HG03521 (cell line): ENCODE data around the gene IFIT2.
A peak's percentile ranks its signal among the peaks of the same experiment; 100 is the strongest.

ENCODE experiments used
- ATAC-seq: cut with Tn5 transposase; IDR thresholded peaks from one replicate; pipeline ENCODE4 v1.9.1; 2021; ENCODE audit warnings: mild to moderate bottlenecking, moderate library complexity; ENCODE audit not compliant: unreplicated experiment

The IFIT2 gene

DNA sequence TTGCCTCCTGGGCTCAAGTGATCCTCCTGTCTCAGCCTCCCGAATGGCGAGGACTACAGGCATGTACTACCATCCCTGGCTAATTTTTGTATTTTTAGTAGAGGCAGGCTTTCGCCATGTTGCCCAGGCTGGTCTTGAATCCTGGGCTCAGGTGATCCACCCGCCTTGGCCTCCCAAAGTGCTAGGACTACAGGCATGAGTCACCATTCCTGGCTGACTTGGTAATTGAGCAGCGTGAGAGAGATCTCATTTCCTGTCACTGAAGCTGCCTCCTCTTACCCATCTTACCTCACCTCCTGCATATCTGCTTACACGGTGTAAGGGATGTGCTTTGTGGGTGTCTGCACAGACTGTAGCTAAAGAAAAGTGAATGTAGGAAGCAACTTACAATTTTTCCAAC lies 35.6 kb downstream of the IFIT2 start:
- ATAC-seq: no peak

DNA sequence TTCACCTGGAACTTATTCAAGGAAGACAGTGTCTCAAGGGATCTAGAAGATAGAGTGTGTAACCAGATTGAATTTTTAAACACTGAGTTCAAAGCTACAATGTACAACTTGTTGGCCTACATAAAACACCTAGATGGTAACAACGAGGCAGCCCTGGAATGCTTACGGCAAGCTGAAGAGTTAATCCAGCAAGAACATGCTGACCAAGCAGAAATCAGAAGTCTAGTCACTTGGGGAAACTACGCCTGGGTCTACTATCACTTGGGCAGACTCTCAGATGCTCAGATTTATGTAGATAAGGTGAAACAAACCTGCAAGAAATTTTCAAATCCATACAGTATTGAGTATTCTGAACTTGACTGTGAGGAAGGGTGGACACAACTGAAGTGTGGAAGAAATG lies 36.9 kb downstream of the IFIT2 start:
- no peak for ATAC-seq

DNA sequence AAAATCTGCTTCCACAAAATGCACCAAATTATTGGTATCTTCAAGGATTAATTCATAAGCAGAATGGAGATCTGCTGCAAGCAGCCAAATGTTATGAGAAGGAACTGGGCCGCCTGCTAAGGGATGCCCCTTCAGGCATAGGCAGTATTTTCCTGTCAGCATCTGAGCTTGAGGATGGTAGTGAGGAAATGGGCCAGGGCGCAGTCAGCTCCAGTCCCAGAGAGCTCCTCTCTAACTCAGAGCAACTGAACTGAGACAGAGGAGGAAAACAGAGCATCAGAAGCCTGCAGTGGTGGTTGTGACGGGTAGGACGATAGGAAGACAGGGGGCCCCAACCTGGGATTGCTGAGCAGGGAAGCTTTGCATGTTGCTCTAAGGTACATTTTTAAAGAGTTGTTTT lies 38.0 kb downstream of the IFIT2 start:
- no peak for ATAC-seq

DNA sequence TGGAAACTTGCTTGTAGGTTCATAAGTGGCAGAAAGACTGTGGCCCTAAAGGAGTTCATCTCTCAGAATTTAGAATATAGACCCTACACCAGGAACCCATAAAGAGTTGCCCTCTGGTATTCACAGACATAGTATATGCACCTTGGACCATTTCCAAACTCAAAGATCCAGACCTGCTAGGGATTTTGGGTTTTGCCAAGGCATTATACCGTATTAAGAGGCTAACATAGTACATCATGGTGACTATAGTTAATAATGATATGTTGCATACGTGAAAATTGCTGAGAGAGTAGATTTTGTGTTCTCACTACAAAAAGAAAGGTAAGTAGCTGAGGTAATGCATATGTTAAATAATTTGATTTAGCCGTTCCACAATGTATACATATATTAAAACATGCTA lies 39.8 kb downstream of the IFIT2 start:
- no peak for ATAC-seq

DNA sequence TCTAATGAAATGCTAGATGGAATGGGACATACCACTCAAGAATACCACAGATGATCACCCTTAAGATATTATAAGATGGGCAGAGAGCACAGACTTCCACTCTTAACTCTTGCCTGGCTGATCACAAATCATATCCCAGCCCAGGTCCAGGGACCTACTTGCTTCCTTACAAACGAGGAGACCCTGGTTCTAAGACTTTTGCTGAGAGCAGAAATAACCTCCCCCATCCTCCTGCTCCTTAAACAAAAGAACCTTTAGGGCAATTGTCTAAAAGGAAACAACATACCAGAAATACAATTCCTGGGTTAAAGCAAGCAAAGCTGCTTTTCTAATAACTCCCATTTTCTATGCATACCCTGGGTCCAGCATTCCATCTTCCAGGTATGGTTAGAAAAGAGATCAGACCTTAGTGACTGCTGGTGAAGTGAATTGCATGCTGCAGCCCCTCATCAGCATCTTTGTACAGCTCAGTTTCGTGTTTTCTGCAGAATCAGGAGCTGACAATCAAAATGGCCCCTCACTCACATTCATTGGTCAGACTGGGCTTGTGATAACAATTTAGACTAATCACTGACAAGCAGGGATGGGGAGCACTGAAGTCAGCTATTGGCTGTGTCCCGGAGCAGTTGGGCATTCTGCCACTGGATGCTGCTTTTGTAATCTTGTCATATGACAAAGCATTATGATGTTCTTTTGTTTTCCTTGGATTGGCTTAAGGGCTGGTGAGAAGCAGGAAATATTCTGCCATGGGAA lies 40.5 kb downstream of the IFIT2 start:
- no peak for ATAC-seq

DNA sequence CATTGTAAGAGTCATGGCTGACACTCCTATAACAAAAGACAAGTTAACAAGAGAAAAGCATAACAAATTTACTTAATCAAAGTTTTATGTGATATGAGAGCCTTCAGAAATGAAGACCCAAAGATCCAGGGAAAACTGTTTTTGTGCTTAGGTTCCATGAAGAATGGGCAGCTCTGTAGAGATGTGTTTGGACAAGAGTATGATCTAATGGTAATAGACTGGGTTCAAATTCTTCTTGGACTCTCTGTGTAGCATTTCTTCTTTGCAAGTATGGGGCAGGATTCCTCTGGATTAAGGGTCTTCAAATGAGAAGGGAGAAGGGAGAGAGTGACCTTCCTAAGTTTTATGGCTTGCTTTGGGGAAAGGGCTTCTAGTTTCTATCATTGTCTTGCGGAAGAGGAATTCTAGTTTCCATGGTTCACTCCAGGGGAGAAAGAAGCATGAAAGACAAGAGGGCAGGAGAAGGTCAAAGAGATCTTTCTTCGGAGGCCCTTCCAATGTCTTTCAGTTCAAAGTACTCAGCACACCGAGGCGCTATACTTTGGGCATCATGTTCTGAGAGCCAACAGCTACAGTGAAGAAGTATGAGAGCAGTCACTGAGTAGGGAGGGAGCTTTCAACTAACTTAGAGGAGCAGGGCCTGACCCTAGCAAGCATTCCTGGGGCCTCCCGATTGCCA lies 41.4 kb downstream of the IFIT2 start:
- ATAC-seq: no peak

DNA sequence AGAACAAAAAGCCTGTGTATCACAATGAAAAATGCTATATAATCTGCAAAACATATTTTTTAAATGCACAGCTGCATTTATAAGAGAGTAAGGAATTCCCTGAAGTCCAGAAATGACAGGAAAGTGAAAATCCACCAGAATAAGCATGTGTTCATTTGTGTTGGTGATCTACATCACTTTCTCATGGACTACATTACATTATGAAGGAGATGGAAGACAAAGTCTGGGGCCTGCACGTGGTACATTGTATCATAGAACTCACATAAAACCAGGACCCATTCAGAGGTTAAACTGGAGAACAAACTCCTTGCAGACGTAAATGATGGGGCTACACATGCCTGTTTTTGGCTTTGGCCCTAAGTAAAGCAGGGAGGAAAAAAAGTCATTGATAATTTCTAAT lies 42.3 kb downstream of the IFIT2 start:
- ATAC-seq: no peak

DNA sequence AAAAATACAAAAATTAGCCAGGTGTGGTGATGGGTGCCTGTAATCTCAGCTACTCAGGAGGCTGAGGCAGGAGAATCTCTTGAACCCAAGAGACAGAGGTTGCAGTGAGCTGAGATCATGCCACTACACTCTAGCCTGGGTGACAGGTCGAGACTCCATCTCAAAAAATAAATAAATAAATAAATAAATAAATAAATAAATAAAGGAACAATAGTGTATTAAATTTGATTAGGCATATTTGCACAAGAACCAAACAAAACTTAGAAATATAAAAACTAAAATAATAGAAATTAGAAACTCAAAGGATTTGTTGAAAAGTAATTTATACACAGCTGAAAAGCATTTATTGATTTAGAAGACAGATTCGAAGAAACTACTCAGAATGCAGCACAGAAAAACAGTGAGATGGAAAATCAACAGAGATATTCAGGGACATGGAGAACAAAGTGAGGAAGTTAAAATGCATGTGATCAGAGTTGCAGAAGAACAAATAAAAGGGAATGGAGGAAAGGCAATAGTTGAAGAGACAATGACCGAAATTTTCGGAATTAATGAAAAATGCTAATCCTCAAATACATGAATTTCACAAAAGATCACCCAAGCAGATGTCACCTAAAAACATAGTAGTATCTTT lies 43.6 kb downstream of the IFIT2 start:
- no peak for ATAC-seq

DNA sequence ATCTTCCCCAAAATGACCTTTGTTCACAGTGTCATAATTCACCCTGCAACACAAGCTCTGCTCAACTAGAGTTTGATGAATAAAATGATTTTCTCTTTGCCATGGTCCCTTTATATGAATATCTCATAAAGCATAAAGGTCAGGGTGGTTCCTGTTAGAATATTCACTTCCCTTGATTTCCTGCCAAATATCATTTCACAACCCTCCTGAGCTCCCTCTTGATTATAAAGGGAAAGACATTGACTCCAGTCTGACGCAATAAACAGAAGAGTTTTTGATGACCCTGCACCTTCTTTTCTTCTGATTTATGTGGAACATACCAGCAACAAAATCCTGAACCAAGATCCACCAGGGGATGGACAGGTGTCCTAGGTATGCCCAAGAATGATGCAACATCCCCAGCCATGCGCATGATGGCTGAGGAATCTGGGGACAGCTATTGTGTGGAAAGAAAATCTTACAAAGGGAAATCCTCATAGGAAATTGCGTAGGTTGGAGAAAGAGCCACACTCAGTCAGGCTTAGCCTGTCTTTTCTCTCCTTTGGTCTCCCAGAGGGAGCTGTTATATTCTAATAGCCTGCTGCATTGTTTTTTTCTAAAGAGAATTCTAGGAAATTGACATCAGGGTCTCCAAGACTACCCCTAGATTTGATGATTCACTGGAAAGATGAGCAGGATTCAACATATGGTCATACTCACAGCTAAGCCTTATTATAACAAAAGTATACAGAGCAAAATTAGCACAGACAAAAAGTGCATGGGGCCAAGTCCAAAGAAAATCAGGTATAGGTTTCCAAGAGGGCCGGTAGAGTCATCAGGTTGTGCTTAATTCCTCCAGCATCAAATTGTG lies 44.8 kb downstream of the IFIT2 start:
- no peak for ATAC-seq

DNA sequence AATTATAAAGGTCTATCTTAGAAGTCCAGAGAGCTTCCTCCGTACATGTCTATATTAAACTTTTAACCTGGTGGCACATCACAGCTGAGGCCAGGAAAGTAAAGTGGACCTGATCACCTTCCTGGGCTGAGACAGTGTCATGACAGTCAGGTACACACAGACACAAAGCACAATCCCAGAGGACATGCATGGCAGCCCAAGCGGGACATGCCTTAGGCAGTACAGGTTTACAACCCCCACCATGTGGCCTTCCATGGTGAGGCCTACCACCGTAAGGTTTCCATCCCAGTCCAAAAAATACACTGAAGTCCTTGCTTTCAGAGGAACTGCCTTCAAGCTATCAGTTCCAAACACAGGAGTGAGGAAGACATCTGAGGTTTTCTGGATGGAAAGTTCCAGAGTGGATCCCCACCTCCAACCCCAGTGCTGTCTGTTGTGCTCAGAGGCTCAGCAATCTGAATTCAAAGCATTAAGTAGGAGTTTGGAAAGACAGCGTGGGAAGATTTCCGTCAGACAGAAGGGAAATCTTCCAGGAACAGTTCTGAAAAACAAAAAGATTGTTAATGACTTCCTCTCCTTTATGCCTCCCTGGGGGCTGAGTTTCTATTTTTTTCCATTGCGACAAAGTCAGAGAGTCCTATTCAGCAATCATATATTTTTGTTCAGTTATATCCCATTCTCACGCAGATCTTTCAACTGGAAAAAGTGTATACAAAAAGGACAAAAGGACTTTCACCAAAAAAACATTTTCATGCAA lies 46.0 kb downstream of the IFIT2 start:
- ATAC-seq: no peak

DNA sequence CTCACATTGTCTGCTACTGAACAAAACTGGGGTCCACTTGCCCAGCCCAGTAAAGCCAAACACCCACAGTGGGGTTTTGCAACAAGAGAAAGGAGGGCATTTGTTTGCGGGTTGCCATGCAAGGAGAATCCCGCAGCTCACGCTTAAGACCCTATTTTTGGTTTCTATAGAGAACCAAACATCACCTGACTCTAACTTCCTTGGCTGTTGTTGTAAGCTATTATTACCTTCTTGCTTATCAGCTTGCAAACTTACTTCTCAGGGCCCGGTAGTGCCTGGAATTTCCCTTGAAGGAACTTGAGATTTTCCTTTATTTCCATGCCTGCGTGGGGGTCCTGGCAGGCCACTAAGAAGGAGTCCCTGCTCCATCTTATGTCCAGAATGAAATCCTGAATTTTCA lies 46.6 kb downstream of the IFIT2 start:
- no peak for ATAC-seq

DNA sequence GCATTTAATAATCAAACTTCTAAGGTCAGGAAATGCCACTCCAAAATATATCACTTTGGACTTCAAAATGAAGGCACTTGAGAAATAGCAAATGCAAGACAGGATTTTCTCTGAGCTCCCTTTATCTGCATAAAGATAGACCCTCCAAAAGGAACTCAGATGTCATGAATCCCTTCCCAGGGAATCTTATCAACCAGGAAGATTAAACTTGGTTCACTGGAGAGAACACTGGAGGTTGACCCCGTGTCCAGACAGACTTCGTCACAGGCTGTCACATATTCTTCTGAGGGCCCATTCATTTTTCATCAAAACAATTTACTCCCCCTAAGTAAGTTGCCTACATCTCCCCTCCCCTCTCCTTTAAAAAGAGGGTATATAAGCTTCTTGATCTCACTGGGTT lies 47.1 kb downstream of the IFIT2 start:
- ATAC-seq: no peak

DNA sequence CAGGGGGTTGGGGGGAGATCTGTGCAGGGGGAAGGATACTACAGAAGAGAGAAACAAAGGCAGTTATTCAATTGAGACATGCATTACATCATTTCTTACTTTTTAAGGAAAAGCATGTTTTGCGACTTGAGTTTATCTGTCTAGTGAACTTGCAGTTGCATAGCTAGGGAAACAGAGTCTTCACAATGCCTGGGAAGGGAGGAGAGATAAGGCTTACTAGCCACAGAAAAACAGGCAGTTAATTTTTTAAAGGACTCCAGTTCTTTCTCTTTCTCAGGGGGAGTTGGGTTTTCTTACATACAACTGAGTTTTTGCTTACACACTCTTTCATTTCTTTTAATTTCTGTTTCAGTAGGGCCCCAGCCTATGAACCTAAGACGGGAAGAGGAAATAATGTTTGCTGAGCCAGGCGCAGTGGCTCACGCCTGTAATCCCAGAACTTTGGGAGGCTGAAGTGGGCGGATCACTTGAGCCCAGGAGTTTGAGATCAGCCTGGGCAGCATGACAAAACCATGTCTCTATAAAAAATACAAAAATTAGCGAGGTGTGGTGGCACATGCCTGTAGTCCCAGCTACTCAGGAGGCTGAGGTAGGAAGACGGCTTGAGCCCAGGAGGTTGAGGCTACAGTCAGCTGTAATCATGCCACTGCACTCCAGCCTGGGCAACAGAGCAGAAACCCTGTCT lies 48.9 kb downstream of the IFIT2 start:
- ATAC-seq: peak; percentile 26

DNA sequence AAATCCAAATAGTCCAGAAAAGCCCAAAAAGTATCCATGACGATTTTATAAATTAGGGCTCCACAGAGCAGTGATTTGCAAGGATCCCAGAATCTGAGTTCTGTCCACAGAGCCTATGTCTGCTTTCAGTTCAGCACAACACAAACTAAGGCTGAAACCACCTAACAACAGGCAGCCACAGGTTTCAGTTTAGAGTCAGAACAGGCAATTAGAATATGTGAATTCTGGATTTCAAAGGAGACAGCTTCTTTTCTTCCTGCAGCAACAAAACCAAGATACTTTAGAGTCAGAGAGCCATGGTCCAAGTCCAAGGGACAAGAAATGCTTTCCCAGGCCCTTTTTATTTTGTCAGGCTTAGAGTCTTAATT lies 49.5 kb downstream of the IFIT2 start:
- ATAC-seq: peak; percentile 86

DNA sequence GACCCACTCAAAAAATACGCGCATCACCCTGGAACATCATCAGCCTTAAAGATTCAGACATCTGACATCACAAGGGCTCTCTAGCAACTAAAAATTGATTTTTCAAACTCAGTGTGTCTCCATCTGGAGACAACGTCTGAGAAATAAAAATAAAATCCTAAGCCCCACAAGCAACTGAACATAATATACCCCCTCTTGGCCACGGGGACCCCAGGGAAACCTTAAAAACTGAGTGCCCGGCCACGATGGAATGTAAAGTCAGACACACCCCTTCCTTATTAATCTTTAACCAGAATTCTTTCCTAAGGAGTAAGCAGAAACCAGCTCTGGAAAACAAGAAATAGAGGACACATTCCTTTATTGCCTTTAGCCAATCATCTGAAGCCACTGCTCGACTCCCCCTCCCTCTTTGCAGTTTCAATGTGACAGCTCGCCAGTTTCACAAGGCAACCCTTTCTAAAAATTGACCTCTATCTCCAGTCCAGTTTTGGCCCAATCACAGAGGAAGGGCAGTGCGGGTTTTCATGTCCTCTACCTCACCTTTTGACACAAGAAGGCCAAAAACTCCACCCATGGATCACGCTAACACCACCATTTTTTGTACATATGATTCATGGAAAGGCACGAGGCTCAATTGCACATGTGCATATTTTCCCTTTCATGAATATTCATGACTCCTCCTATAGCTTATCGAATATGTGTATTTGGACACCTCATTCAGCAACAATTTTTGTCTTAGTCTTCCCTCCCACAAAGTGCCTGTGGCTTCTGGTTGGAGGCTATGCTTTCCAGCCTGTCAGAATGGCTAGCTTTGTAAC lies 50.1 kb downstream of the IFIT2 start:
- ATAC-seq: peak; percentile 37

DNA sequence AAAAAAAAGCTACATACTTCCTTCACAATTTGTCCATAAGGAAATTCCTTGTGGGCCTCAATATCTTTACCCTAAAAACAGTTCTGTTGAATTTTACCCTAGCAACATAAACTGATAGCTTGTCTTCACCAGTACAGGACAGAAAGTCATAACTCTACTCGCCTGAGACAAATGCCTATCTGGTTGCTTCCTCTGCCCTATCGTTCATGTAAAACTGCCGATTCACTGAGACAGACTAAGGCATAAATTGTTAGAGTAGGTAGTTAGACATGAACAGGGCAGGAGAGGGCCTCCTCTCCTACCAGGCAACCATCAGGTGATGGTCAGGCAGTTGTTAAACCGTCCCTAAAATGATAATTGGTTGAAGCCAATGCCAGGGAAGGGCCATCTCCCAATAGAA lies 51.0 kb downstream of the IFIT2 start:
- no peak for ATAC-seq

DNA sequence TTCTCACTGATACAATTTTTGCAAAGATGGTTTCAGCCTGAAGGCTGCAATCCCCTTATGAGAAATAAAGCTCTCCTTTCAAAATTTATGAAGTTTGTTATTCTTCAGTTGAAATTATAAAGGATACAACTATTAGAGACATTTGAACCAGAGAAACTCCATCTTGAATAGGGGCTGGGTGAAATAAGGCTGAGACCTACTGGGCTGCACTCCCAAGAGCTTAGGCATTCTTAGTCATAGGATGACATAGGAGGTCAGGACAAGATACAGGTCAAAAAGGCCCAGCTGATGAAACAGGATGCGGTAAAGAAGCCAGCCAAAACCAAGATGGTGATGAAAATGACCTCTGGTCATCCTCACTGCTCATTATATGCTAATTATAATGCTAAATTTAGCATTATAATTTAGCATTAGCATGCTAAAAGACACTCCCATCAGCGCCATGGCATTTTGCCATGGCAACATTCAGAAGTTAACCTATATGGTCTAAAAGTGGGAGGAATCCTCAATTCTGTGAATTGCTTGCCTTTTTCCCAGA lies 53.6 kb downstream of the IFIT2 start:
- ATAC-seq: no peak

DNA sequence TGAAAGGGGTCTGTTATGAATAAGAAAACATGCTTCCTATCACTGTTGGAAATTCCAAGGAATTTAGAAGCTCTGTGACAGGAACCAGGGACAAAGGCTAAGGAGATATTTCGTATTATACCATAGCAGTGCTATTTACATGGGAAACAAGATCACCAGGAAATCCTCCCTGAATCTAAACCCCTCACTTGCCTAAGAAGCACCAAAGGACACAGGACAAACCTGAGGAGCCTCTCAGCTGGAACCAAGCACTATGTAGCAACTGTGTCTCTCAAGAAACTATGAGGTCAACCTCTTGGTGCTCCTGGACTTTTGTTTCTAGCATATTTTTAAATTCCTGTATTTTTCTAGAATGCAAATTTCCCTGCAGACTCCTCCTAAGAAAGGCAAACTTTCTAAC lies 55.2 kb downstream of the IFIT2 start:
- ATAC-seq: no peak

DNA sequence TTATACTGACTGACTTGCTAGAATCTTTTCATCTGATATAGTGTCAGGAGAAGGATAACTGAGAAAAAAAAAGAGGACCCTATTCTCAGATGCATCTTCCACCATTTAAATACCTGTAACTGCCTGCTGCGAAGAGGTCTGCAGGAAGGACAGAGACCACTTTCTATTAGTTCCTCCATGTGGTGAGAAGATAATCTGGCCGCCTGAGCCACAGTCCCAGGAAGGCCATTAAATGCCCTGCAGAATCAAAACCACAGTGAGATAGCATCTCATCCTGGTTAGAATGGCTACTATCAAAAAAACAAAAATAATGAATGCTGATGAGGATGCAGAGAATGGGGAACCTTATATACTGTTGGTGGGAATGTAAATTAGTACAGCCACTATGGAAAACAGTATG lies 56.1 kb downstream of the IFIT2 start:
- ATAC-seq: no peak
